Measurements from ENCODE around the gene SLCO2A1. TPM values are rescaled to one million over a fixed set of nuclear protein-coding genes. Genes with fewer than 3 reads are reported as not detected.

The SLCO2A1 gene
- total RNA-seq, 2 donors from 2014 or later = 15.9 to 46.7 TPM

GRCh38 chr3:134007819-134008218 is 21.9 kb downstream of the SLCO2A1 start:
- no peaks in the 10 kb centered on the region for H3K36me3 ChIP-seq
- 64% methylated on average over 3 of the region's 3 CpGs for WGBS

GRCh38 chr3:134004841-134005240 is 24.9 kb downstream of the SLCO2A1 start:
- no peaks in the 10 kb centered on the region for H3K27me3 ChIP-seq (replicated peaks; ENCODE audit: insufficient read depth)
- 91% methylated on average over 4 of the region's 4 CpGs for WGBS
- no peak overlapping the region for H3K4me3 ChIP-seq
- H3K36me3 ChIP-seq = no peaks in the 10 kb centered on the region
- no peaks in the 10 kb centered on the region for H3K4me1 ChIP-seq (replicated peaks)
- TF ChIP-seq POLR2A (IDR thresholded peaks at IDR 0.05) (no peak), POLR2AphosphoS5 (IDR thresholded peaks at IDR 0.05) (no peak), CTCF (IDR thresholded peaks at IDR 0.05) (no peak)
- intact Hi-C loops (cut with DNase I) = no loop called here
- H3K27ac ChIP-seq = no peak overlapping the region
- H3K9me3 ChIP-seq = no peaks in the 10 kb centered on the region
- no peak for DNase-seq (ENCODE audit: low spot score)

More at GRCh38 chr3:134007819-134008218, 21.9 kb downstream of the SLCO2A1 start:
- no peaks in the 10 kb centered on the region for H3K27me3 ChIP-seq (replicated peaks; ENCODE audit: insufficient read depth)
- intact Hi-C loops (cut with DNase I) = no loop called here
- H3K9me3 ChIP-seq = no peaks in the 10 kb centered on the region
- no peak overlapping the region for H3K4me3 ChIP-seq
- no peak overlapping the region for H3K27ac ChIP-seq
- no peak for DNase-seq (ENCODE audit: low spot score)
- H3K4me1 ChIP-seq (replicated peaks) = no peaks in the 10 kb centered on the region
- no peak for TF ChIP-seq POLR2AphosphoS5 (IDR thresholded peaks at IDR 0.05)
- no peak for TF ChIP-seq CTCF (IDR thresholded peaks at IDR 0.05)
- TF ChIP-seq POLR2A (IDR thresholded peaks at IDR 0.05) = no peak

- intact Hi-C loops (cut with DNase I) = no loop called here
- H3K9me3 ChIP-seq = no peaks in the 10 kb centered on the region
- no peak overlapping the region for H3K27ac ChIP-seq
- H3K27me3 ChIP-seq (replicated peaks; ENCODE audit: insufficient read depth) = no peaks in the 10 kb centered on the region
- no peaks in the 10 kb centered on the region for H3K4me1 ChIP-seq (replicated peaks)
- DNase-seq (ENCODE audit: low spot score) = no peak
- 96% methylated on average over 5 of the region's 5 CpGs for WGBS
- TF ChIP-seq CTCF (IDR thresholded peaks at IDR 0.05) = no peak
- no peak for TF ChIP-seq POLR2A (IDR thresholded peaks at IDR 0.05)
- TF ChIP-seq POLR2AphosphoS5 (IDR thresholded peaks at IDR 0.05) = no peak
- no peak overlapping the region for H3K4me3 ChIP-seq
- no peaks in the 10 kb centered on the region for H3K36me3 ChIP-seq
These were observed 26.7 kb downstream of the SLCO2A1 start for GRCh38 chr3:134003066-134003465.

- no peak for TF ChIP-seq CTCF (IDR thresholded peaks at IDR 0.05)
- no peak for TF ChIP-seq POLR2AphosphoS5 (IDR thresholded peaks at IDR 0.05)
- intact Hi-C loops (cut with DNase I) = no loop called here
- H3K27ac ChIP-seq = no peak overlapping the region
- H3K4me3 ChIP-seq = no peak overlapping the region
- no peaks in the 10 kb centered on the region for H3K27me3 ChIP-seq (replicated peaks; ENCODE audit: insufficient read depth)
- H3K36me3 ChIP-seq = no peaks in the 10 kb centered on the region
- H3K4me1 ChIP-seq (replicated peaks) = no peaks in the 10 kb centered on the region
- H3K9me3 ChIP-seq = no peaks in the 10 kb centered on the region
- DNase-seq (ENCODE audit: low spot score) = no peak
- 55% methylated on average over 1 of the region's 1 CpG for WGBS
These were observed 27.4 kb downstream of the SLCO2A1 start for GRCh38 chr3:134002306-134002705.

GRCh38 chr3:134001251-134001650 is 28.5 kb downstream of the SLCO2A1 start:
- Histone ChIP-seq H3K4me1 (replicated peaks) (no peaks in the 10 kb centered on the region), H3K9me3 (no peaks in the 10 kb centered on the region), H3K4me3 (no peak overlapping the region), H3K27ac (no peak overlapping the region), H3K27me3 (replicated peaks; ENCODE audit: insufficient read depth) (no peaks in the 10 kb centered on the region), H3K36me3 (no peaks in the 10 kb centered on the region)
- WGBS = 95% methylated on average over 5 of the region's 5 CpGs
- no peak for TF ChIP-seq POLR2AphosphoS5 (IDR thresholded peaks at IDR 0.05)
- TF ChIP-seq CTCF (IDR thresholded peaks at IDR 0.05) = no peak
- TF ChIP-seq POLR2A (IDR thresholded peaks at IDR 0.05) = no peak
- intact Hi-C loops (cut with DNase I) = no loop called here
- DNase-seq (ENCODE audit: low spot score) = no peak
